Activated T-cell treated with anti-CD3 and anti-CD28 coated beads for 24 hours (primary cell): ENCODE results near the gene ZNF799.
"Not testable (repeated sequence)": the region's sequence is repeated elsewhere in the genome, so short reads cannot be mapped to it uniquely, and the experiment has no call there.

Experiments
- DNase-seq: peaks from one replicate; pipeline ENCODE4 v3.0.0-alpha.2; 2020; ENCODE audit warnings: low read depth

ZNF799 gene

GRCh38 chr19:12362236-12362635 lies 38.8 kb downstream of the ZNF799 start:
- not testable (repeated sequence) for DNase-seq

- DNase-seq: no peak
Measured at GRCh38 chr19:12353375-12353774, 47.7 kb downstream of the ZNF799 start.

- no peak for DNase-seq
Measured at GRCh38 chr19:12350890-12351197, 50.2 kb downstream of the ZNF799 start.

- no peak for DNase-seq
Measured at GRCh38 chr19:12350185-12350889, 50.7 kb downstream of the ZNF799 start.

GRCh38 chr19:12346896-12347295 lies 54.2 kb downstream of the ZNF799 start:
- DNase-seq: no peak

GRCh38 chr19:12345197-12345596 lies 55.9 kb downstream of the ZNF799 start:
- no peak for DNase-seq
